Bronchial epithelial cell (primary cell): ENCODE data around the gene ABCC1. TPM values are rescaled to one million over a fixed set of nuclear protein-coding genes. Genes with fewer than 3 reads are reported as not detected.
"Not testable (repeated sequence)": the region's sequence is repeated elsewhere in the genome, so short reads cannot be mapped to it uniquely, and the experiment has no call there.

ENCODE experiments used
- DNase-seq: peaks from one replicate; pipeline ENCODE4 v3.0.0-alpha.2; 2010; ENCODE audit warnings: low read depth
- FAIRE-seq: peaks from 2 replicates; lab custom pipeline; 2011; peaks lifted over from hg19 to GRCh38; lab: Jason Lieb, UNC
- H3K27me3 ChIP-seq: 2 replicates; pipeline ENCODE4 v1.5.1; 2011; ENCODE audit warnings: low read length; ENCODE audit not compliant: control insufficient read depth, insufficient read depth
- H3K36me3 ChIP-seq: 2 replicates; pipeline ENCODE4 v1.5.1; 2011; ENCODE audit warnings: low read length; ENCODE audit not compliant: control insufficient read depth, insufficient read depth
- H3K4me3 ChIP-seq: 2 replicates; pipeline ENCODE4 v1.5.1; 2011; ENCODE audit warnings: mild to moderate bottlenecking, low read depth, low read length, control low read depth
- CTCF ChIP-seq: IDR thresholded peaks from 2 replicates; pipeline ENCODE4 v1.5.1; 2011; ENCODE audit warnings: mild to moderate bottlenecking, moderate library complexity, low read length, control low read depth, inconsistent platforms; ENCODE audit not compliant: insufficient read depth, severe bottlenecking
- total RNA-seq: library from RNA; depleted of rRNA; stranded (reverse); fragments of >200 nt; gene quantifications from 2 replicates; pipeline ENCODE4 v1.2.1, GENCODE V29; 2014

The ABCC1 gene
- total RNA-seq, 1 donor from 2014 or later: 31.3 TPM

DNA sequence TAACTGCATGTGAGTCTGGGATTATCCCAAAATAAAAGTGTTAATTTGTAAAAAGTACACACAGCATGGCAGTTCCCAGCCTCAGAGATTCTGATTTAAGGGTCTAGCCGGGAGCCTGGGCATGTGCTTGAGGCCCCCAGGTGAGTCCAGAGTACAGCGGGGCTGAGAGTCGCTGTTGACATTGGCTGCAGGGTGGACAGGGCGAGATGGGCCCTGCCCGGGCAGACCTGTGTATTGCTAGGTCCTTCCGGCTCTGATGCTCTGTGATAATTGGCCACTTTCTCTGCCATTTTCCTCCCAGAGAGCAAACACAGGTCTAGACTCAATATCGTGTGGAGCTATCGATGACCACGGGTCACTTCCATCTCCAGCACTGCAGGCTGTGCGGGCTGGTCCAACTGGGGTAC, 200.3 kb downstream of the ABCC1 start:
- no peak for DNase-seq
- no peak overlapping the region for H3K4me3 ChIP-seq
- peaks cover 5% of the 10 kb centered on the region for H3K36me3 ChIP-seq
- H3K27me3 ChIP-seq: no peaks in the 10 kb centered on the region
- no peak for FAIRE-seq
- TF ChIP-seq CTCF: no peak

DNA sequence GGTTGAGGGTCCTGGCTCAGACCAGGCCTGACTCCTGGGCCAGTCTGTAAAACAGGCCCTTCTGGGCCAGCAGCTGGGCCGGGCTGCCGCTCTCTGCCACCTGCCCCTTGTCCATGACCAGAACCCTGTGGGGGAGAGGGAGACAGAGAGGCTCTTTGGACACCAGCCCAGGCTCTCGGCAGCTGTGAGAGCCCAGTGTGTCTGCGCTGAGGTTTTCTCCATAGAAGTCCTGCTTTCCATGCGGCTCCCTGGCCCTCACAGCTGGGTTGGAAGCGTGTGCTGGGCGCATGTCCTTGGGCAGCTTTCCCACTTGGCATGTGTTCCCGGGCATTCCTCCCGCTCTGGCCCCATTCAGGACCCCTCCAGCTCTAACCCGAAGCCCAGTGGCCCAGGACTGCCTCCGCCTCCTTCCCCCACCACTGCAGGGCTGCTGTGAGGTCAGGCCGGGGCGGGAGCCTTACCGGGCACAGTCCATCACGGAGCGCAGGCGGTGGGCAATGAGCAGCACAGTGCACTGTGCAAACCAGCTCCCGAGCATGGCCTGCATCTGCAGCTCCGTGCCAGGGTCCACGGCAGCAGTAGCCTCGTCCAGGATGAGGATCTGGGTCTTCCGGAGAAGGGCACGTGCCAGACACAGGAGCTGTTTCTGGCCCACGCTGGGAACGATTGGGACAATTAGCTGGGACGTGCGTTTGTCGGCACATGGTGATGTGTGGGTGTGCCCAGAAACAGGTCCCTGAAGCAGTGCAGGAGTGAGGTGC, 200.9 kb downstream of the ABCC1 start:
- DNase-seq (no peak), FAIRE-seq (no peak)
- no peak for TF ChIP-seq CTCF
- Histone ChIP-seq H3K27me3 (no peaks in the 10 kb centered on the region), H3K36me3 (peaks cover 5% of the 10 kb centered on the region), H3K4me3 (no peak overlapping the region)

- no peak for FAIRE-seq
- H3K27me3 ChIP-seq: no peaks in the 10 kb centered on the region
- H3K4me3 ChIP-seq: no peak overlapping the region
- DNase-seq: no peak
- TF ChIP-seq CTCF: no peak
- H3K36me3 ChIP-seq: peaks cover 5% of the 10 kb centered on the region
Measured at GRCh38 chr16:16150878-16151152, 201.4 kb downstream of the ABCC1 start.

DNA sequence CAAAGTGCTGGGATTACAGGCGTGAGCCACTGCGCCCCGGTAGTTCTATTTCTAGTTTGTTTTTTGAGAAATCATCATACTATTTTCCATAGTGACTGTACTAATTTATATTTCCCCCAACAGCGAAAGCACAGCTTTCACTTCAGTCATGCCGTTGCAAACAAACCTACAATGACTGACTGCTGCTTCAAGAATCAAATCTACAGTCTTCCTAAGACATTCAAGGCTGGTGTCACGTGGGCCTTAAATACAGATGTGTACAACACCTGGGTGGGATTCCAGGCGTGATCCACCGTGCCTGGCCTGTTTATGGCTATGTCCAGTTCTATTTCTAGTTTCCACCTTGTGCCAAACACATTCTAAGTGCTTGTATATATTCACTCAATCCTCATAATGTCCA, 201.9 kb downstream of the ABCC1 start:
- Histone ChIP-seq H3K36me3 (peaks cover 2% of the 10 kb centered on the region), H3K4me3 (no peak overlapping the region), H3K27me3 (no peaks in the 10 kb centered on the region)
- FAIRE-seq: no peak
- no peak for TF ChIP-seq CTCF
- DNase-seq: peak; percentile 22

DNA sequence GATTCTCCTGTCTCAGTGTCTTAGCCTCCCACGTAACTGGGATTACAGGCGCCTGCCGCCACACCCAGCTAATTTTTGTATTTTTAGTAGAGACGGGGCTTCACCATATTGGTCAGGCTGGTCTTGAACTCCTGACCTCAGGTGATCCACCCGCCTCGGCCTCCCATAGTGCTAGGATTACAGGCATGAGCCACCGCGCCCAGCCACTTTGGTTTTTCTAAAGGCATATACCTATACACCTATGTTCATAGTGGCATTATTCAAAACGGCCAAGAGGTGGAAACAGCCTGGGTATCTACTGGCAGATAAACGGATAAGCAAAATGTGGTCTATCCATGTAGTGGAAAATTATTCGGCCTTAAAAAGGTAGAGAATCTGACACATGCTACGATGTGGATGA, 203.6 kb downstream of the ABCC1 start:
- not testable (repeated sequence) for FAIRE-seq, H3K4me3 ChIP-seq, H3K36me3 ChIP-seq, H3K27me3 ChIP-seq, DNase-seq

GRCh38 chr16:16154281-16154951, 205.0 kb downstream of the ABCC1 start:
- no peaks in the 10 kb centered on the region for H3K36me3 ChIP-seq
- no peak overlapping the region for H3K4me3 ChIP-seq
- H3K27me3 ChIP-seq: no peaks in the 10 kb centered on the region
- TF ChIP-seq CTCF: no peak
- no peak for DNase-seq
- no peak for FAIRE-seq
